ENCODE data around the gene VDAC1.

- TF ChIP-seq CTCF (IDR thresholded peaks at IDR 0.05; ENCODE audit: low read depth, low read length, poor library complexity, severe bottlenecking) (no peak), EZH2phosphoT487 (IDR thresholded peaks at IDR 0.05; ENCODE audit: borderline replicate concordance, low read length) (no peak)
Observed at GRCh38 chr5:134048864-134049263, 44.1 kb upstream of the VDAC1 start.
